Activated naive CD4-positive, alpha-beta T cell treated with anti-CD3 and anti-CD28 coated beads for 36 hours (primary cell): ENCODE results near the gene NUB1. TPM values are rescaled to one million over a fixed set of nuclear protein-coding genes. Genes with fewer than 3 reads are reported as not detected.

Source experiments
- CTCF ChIA-PET: fragments of 350-600 bp; sonication (Branson Sonifier 250); formaldehyde crosslinking; loops from one replicate; lab custom pipeline; 2021; ENCODE audit warnings: antibody characterized with exemption; lab: Charles Lee
- DNase-seq: peaks from one replicate; pipeline ENCODE4 v3.0.0-alpha.2; 2020
- H3K27ac Mint-ChIP-seq: one replicate; pipeline ENCODE4 v1.8.0; 2021; ENCODE audit warnings: mild to moderate bottlenecking, mixed read lengths
- H3K27me3 Mint-ChIP-seq: one replicate; pipeline ENCODE4 v1.8.0; 2021; ENCODE audit warnings: low read depth, mixed read lengths
- H3K36me3 Mint-ChIP-seq: one replicate; pipeline ENCODE4 v1.8.0; 2021; ENCODE audit warnings: low read depth, mixed read lengths
- H3K4me1 Mint-ChIP-seq: one replicate; pipeline ENCODE4 v1.8.0; 2021; ENCODE audit warnings: low read depth, mixed read lengths
- H3K4me3 Mint-ChIP-seq: one replicate; pipeline ENCODE4 v1.8.0; 2021; ENCODE audit warnings: mild to moderate bottlenecking, moderate library complexity, mixed read lengths
- H3K9me3 Mint-ChIP-seq: one replicate; pipeline ENCODE4 v1.8.0; 2021; ENCODE audit warnings: mixed read lengths
- intact Hi-C: fragments of 100-400 bp; cut with micrococcal nuclease; formaldehyde crosslinking; loops from one replicate; pipeline ENCODE4 v1.15.1; 2023
- total RNA-seq, 2 experiments: library from RNA; stranded (reverse); gene quantifications; one replicate each; pipeline ENCODE4 v1.2.3, GENCODE V29; 2021

The NUB1 gene
- total RNA-seq, 2 experiments from 2014 or later: 46.6 to 50.3 TPM

DNA sequence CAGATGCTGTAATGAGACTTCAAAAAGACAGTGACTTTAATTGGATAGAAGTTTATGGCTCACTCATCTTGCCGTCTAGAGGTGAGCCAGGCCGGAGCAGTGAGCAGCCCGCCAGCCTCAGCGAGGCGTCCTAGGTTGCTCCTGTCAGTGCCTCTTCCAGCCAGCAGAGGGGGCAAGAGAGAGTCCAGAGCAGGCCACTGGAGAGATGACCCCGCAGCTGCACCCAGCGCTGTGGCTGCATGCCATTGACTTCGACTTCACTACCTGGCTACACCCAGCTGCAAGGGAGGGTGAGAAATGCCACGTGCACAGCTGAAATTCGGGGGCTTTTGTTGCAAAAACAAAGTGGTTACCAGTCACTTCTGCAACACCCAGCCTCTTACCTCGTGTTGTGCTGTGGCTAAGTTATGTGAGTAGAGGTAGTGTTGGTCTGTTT is 26.5 kb downstream of the NUB1 start:
- intact Hi-C loops: loop anchor here (1.0 to 2.0 kb wide), 5 partner anchors 53 to 391 kb away; no protein-coding TSS in a partner anchor
- peaks cover 7% of the 10 kb centered on the region for H3K4me1 Mint-ChIP-seq
- no peak overlapping the region for H3K27ac Mint-ChIP-seq
- H3K4me3 Mint-ChIP-seq: no peak overlapping the region
- DNase-seq: peak; percentile 86
- no peaks in the 10 kb centered on the region for H3K9me3 Mint-ChIP-seq
- H3K36me3 Mint-ChIP-seq: peaks cover 12% of the 10 kb centered on the region
- H3K27me3 Mint-ChIP-seq: no peaks in the 10 kb centered on the region
- CTCF ChIA-PET: interaction anchor here (0.7 to 8.2 kb wide), 19 partner anchors 8 to 393 kb away, joined by 3 to 198 read pairs (median 6); no protein-coding TSS in a partner anchor

DNA sequence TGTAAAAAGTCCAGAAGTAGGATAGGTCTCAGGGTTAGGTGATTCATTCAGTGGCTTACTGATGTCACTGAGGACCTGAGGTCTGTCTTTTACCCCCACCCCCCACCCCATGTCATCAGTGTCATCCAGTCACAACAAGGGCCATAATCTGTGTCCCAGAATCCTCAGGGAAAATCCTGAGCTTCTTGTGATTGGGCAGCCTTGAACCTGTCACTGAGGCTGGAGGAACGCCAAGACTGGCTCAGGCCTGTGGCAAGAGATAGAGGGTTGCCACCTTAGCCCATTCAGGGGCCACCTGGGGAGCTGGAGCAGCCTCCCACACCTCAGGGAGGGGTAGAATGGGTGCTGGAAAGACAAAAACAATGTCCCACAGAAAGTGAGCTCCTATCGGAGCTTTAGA is 29.7 kb downstream of the NUB1 start:
- no peak for DNase-seq
- H3K36me3 Mint-ChIP-seq: peaks cover 8% of the 10 kb centered on the region
- H3K9me3 Mint-ChIP-seq: no peaks in the 10 kb centered on the region
- no peaks in the 10 kb centered on the region for H3K27me3 Mint-ChIP-seq
- no peak overlapping the region for H3K4me3 Mint-ChIP-seq
- intact Hi-C loops: no loop called here
- H3K27ac Mint-ChIP-seq: no peak overlapping the region
- H3K4me1 Mint-ChIP-seq: peaks cover 5% of the 10 kb centered on the region
- CTCF ChIA-PET: interaction anchor here (1.0 to 8.2 kb wide), 3 partner anchors 9 to 78 kb away, joined by 3 to 198 read pairs (median 4); no protein-coding TSS in a partner anchor

DNA sequence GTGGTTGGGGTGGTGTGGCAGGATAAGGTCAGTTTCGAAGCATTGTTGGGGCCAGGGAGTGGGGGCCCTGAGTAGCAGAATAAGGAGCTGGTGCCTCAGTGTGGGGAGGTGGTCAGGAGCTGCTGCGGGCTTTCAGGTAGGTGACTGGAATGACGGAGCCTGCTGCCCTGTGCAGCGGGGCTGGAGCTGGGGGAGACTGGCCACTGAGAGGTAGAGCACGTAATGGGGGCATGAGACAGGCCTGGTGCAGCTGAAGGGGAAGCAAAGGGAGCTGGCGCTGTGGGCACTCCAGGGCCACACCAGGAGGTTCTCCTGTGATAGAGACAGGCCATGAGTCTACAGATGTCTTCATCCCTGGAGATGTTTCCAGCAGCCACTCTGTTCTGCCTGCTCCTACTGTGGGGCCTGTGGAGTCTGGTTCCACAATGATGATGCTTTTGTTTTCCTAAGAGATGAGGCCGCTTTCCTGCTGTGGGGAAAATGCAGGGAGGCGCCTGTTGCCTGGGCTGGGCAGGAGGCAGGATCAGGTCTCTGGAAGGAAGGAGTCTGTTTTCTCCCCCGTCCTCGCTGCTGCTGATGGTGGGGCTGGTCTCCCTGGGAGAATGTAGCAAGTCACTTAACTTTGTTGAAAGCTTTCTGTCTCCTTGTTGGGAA is 31.1 kb downstream of the NUB1 start:
- Mint-ChIP-seq H3K27me3 (no peaks in the 10 kb centered on the region), H3K4me1 (peaks cover 5% of the 10 kb centered on the region), H3K36me3 (peaks cover 8% of the 10 kb centered on the region), H3K27ac (no peak overlapping the region), H3K9me3 (no peaks in the 10 kb centered on the region), H3K4me3 (no peak overlapping the region)
- CTCF ChIA-PET: interaction anchor here (0.6 to 8.2 kb wide), 2 partner anchors 77 to 87 kb away, joined by 3 to 198 read pairs; no protein-coding TSS in a partner anchor
- DNase-seq: no peak
- intact Hi-C loops: no loop called here

DNA sequence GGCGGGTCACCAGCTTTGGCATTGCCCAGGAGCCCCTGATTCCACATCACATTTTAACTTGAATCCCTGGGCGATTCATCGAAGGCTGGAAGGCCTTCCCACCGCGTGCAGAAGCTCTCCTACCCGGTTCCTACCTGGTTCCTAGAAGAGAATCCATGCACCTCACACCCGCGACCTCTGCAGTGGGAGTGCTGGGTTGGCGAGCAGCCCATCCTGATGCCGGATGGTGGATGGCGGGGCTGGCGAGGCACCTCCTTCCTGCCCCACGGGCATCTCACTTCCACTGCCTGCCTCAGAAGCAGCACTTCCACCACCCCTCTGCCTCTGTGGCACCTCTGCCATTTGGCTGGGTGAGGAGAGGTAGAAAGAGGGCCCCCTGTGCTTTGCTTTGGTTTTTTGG is 32.0 kb downstream of the NUB1 start:
- Mint-ChIP-seq H3K27me3 (no peaks in the 10 kb centered on the region), H3K36me3 (peaks cover 6% of the 10 kb centered on the region), H3K9me3 (no peaks in the 10 kb centered on the region), H3K27ac (no peak overlapping the region), H3K4me3 (no peak overlapping the region), H3K4me1 (no peaks in the 10 kb centered on the region)
- no peak for DNase-seq
- CTCF ChIA-PET: interaction anchor here (0.5 to 8.2 kb wide), 3 partner anchors 8 to 88 kb away, joined by 3 to 198 read pairs (median 3); no protein-coding TSS in a partner anchor
- intact Hi-C loops: no loop called here

DNA sequence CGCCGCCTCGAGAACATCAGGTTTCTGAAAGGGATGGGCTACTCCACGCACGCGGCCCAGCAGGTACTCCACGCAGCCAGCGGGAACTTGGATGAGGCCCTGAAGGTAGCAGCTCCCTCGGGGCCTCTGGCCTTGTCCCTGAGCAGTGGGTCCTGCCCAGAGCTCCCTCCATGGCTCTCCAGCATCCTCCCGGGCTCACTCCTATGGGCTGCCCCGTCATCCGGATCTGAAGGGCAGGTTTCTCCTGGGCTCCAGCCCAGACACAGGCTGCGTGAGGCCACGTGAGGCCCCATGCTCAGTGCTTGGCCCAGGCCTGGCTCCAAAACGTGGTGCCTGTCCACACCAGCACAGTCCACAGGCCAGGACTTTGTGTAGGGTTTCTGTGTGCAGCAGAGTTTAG is 32.5 kb downstream of the NUB1 start:
- intact Hi-C loops: no loop called here
- peaks cover 5% of the 10 kb centered on the region for H3K36me3 Mint-ChIP-seq
- H3K27me3 Mint-ChIP-seq: no peaks in the 10 kb centered on the region
- H3K4me3 Mint-ChIP-seq: no peak overlapping the region
- no peaks in the 10 kb centered on the region for H3K9me3 Mint-ChIP-seq
- CTCF ChIA-PET: interaction anchor here (0.5 kb wide), 1 partner anchor 9 kb away, joined by 3 read pairs; no protein-coding TSS in a partner anchor
- no peak overlapping the region for H3K27ac Mint-ChIP-seq
- no peak for DNase-seq
- no peaks in the 10 kb centered on the region for H3K4me1 Mint-ChIP-seq

DNA sequence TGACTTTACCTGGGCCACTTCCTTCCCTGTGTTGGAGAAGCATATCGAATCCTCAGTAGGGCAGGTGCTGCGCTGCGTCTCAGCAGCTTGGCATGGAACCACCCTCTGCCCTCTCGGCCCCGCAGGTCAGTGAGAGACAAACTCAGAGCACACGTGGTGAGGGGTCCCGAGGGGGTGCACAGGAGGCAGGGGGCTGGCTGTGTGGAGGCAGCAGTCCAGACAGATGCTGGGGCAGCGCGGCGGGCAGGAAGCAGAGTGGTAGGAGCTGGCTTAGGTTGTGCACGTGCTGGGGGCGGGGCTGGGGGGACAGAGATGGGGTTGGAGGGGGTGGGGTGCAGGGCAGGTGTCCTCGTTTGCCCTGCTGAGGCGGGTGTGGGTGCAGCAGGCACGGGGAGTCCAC is 33.1 kb downstream of the NUB1 start:
- no peak overlapping the region for H3K27ac Mint-ChIP-seq
- no peak for DNase-seq
- H3K36me3 Mint-ChIP-seq: peaks cover 3% of the 10 kb centered on the region
- intact Hi-C loops: no loop called here
- H3K4me3 Mint-ChIP-seq: no peak overlapping the region
- no peaks in the 10 kb centered on the region for H3K4me1 Mint-ChIP-seq
- CTCF ChIA-PET: no interaction called here
- H3K9me3 Mint-ChIP-seq: no peaks in the 10 kb centered on the region
- no peaks in the 10 kb centered on the region for H3K27me3 Mint-ChIP-seq

DNA sequence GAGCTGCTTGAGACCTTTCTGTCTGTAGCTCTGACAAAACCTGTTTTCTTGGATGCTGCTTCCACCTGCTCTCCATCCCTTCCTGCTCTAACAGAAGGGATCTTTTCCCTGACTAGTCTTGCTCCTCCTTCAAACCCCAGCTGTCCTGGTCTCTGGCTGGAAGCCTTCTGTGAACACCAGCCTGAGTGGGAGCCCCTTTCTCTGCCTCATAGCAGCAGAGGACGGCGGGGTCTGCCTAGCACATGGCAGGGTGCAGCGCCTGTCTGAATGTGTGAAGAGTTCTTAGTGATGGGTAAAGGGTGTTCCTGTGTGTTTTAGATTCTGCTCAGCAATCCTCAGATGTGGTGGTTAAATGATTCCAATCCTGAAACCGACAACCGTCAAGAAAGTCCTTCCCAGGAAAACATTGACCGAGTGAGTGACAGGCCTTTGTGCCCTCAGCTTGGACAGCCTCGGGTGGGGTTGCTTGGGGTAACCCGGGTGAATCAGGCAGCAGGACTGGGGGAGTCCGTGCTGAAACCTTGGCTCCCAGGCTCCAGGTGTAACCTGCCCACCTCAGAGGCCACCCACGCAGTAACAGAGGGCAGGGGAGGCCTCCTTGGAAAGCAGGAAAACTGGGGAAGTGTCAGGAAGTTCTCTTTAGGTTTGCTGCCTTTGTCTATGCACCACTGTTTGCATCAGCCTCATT is 34.1 kb downstream of the NUB1 start:
- Mint-ChIP-seq H3K4me3 (no peak overlapping the region), H3K36me3 (peaks cover 3% of the 10 kb centered on the region), H3K4me1 (peaks cover under 1% of the 10 kb centered on the region), H3K27me3 (no peaks in the 10 kb centered on the region), H3K9me3 (no peaks in the 10 kb centered on the region), H3K27ac (no peak overlapping the region)
- intact Hi-C loops: no loop called here
- CTCF ChIA-PET: no interaction called here
- no peak for DNase-seq

DNA sequence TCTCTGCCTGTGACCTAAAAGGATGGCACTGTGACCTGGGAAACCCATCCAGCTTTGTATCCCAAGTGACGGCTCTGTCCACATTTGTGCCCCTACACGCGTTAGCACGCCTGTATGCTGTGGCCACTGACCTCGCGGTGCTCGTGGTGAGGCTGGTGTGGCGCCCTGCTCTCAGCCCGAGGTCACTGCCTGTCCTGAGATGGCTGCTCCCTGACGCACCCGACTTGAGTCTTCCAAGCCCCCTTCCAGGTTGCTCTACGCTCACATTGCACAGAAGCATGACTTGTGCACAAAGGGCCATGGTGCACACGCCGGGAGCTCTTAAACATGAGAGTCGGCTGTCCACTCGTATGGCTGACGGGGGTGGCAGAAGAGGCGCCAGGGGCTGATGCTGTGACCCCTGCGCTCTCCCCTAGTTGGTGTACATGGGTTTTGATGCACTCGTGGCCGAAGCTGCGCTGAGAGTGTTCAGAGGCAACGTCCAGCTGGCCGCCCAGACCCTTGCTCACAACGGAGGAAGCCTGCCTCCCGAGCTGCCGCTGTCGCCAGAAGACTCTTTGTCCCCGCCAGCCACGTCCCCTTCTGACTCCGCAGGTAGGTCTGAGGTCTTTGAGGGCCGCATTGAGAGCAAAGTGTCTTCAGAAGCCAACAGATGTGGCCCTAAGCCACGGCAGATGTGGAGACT is 34.7 kb downstream of the NUB1 start:
- intact Hi-C loops: no loop called here
- DNase-seq: no peak
- Mint-ChIP-seq H3K4me3 (no peak overlapping the region), H3K4me1 (peaks cover 4% of the 10 kb centered on the region), H3K27ac (no peak overlapping the region), H3K9me3 (no peaks in the 10 kb centered on the region), H3K27me3 (no peaks in the 10 kb centered on the region), H3K36me3 (peaks cover 3% of the 10 kb centered on the region)
- CTCF ChIA-PET: interaction anchor here (1.1 to 2.2 kb wide), 2 partner anchors 8 to 72 kb away, joined by 3 to 7 read pairs; no protein-coding TSS in a partner anchor

DNA sequence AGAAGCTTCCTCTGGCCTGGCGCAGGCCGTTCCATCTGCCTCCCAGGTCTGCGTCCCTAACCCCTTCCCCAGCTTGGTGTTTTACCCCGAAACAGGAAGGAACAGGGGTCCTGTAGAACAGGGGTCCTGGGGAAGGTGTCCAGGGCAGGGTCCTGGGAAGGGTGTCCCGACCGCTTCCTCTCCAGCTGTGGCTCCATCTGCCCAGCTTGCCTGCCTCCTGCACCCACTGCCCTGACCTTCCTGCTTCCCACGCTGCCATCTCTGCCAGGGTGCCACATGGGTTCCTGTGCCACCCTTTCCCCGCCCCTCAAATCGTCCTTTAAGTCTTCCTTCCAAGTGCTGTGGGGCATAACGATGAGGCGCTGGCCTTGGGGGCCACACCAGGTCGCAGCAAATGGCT is 35.8 kb downstream of the NUB1 start:
- H3K4me1 Mint-ChIP-seq: peaks cover 8% of the 10 kb centered on the region
- H3K27me3 Mint-ChIP-seq: peaks cover 4% of the 10 kb centered on the region
- CTCF ChIA-PET: interaction anchor here (1.1 to 2.2 kb wide), 2 partner anchors 9 to 71 kb away, joined by 3 to 7 read pairs; no protein-coding TSS in a partner anchor
- no peak overlapping the region for H3K27ac Mint-ChIP-seq
- no peaks in the 10 kb centered on the region for H3K9me3 Mint-ChIP-seq
- intact Hi-C loops: no loop called here
- DNase-seq: no peak
- H3K36me3 Mint-ChIP-seq: peaks cover 2% of the 10 kb centered on the region
- H3K4me3 Mint-ChIP-seq: no peak overlapping the region

DNA sequence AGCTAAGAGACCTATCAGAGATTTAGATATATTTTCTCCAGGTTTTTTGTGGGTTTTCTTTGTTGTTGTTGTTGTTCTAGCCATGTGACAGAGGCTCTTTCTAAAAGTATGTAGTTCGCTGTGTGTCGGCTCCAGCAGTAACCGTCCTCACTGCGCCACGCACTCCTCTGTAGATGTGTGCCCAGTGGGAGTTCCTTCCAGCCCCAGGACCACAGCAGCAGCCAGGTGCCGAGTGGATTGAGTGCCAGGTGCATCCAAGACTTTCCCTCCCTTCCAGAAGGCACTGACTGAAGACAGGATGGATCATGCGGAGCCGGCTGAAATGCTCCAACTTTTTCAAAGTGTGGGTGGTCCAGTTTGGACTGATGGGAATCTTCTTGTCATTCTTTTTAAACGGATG is 36.4 kb downstream of the NUB1 start:
- H3K4me1 Mint-ChIP-seq: peaks cover 10% of the 10 kb centered on the region
- no peak overlapping the region for H3K4me3 Mint-ChIP-seq
- H3K27me3 Mint-ChIP-seq: peaks cover 8% of the 10 kb centered on the region
- no peak overlapping the region for H3K27ac Mint-ChIP-seq
- CTCF ChIA-PET: interaction anchor here (2.2 kb wide), 1 partner anchor 70 kb away, joined by 7 read pairs; no protein-coding TSS in a partner anchor
- no peaks in the 10 kb centered on the region for H3K36me3 Mint-ChIP-seq
- intact Hi-C loops: no loop called here
- H3K9me3 Mint-ChIP-seq: no peaks in the 10 kb centered on the region
- DNase-seq: no peak

DNA sequence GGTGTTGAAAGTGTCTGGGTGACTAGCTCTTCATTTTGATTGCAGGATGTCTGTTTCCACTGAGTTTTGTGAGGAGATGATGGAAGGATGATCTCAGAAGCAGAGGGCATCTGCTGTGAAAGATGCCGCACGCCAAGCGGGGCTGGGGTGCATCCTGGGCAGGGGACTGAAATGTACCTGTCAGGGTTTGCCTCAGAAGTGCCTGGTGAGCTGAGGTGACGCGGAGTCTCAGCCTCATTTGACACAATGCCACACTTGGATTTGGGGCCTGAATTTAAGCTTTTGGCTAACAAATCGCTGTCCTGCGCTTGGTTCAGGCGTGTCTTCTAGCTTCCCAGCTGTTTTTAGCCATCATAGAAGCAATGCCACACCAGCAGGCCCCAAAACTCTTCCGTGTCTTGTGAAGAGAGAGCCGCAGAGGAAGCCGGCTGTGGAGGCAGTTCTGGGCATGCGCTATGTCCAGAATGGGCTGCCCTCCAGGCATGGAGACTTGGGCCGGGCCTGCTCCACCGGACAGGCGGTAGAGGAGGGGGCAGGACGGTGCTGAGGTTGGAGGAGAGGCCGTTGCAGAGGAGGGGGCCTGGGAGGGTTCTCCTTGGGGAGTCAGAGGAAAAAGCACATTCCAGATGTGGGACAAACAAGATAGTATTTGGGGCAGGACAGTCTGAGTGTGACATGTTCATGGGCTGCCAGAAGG is 37.0 kb downstream of the NUB1 start:
- CTCF ChIA-PET: interaction anchor here (1.0 to 2.2 kb wide), 2 partner anchors 70 kb away, joined by 5 to 7 read pairs; no protein-coding TSS in a partner anchor
- intact Hi-C loops: no loop called here
- peaks cover 10% of the 10 kb centered on the region for H3K4me1 Mint-ChIP-seq

More for the DNA sequence above, 37.0 kb downstream of the NUB1 start:
- peak overlapping the region; percentile 4 for H3K27ac Mint-ChIP-seq
- peaks cover 8% of the 10 kb centered on the region for H3K27me3 Mint-ChIP-seq
- no peaks in the 10 kb centered on the region for H3K9me3 Mint-ChIP-seq
- no peak for DNase-seq
- no peaks in the 10 kb centered on the region for H3K36me3 Mint-ChIP-seq
- no peak overlapping the region for H3K4me3 Mint-ChIP-seq
